SK-N-SH treated with all-trans-retinoic acid at 6 μM for 48 hours (cell line): ENCODE data around the gene TMEM139.

Experiments used
- GLIS3 ChIP-seq: fragments of 250-450 bp; sonication (Bioruptor Pico); IDR thresholded peaks from 2 replicates; pipeline ENCODE4 v1.5.0; 2020; ENCODE audit warnings: mild to moderate bottlenecking, moderate library complexity
- OSR1 ChIP-seq: fragments of 250-450 bp; sonication (Bioruptor Pico); IDR thresholded peaks from 2 replicates; pipeline ENCODE4 v1.8.0; 2022; ENCODE audit warnings: moderate library complexity, mild to moderate bottlenecking, inconsistent platforms
- PPARA ChIP-seq: fragments of 250-450 bp; sonication (Bioruptor Pico); IDR thresholded peaks from 2 replicates; pipeline ENCODE4 v1.5.0; 2020; ENCODE audit warnings: mild to moderate bottlenecking, borderline replicate concordance
- SNAI2 ChIP-seq: fragments of 250-450 bp; sonication (Bioruptor Pico); IDR thresholded peaks from 2 replicates; pipeline ENCODE4 v1.5.0; 2020; ENCODE audit warnings: mild to moderate bottlenecking, moderate library complexity
- ZFP3 ChIP-seq: fragments of 250-450 bp; sonication (Bioruptor Pico); IDR thresholded peaks from 2 replicates; pipeline ENCODE4 v1.5.0; 2020; ENCODE audit warnings: mild to moderate bottlenecking, moderate library complexity
- TF ChIP-seq, protein P1 (sequence below): fragments of 250-450 bp; sonication (Bioruptor Pico); IDR thresholded peaks from 2 replicates; pipeline ENCODE4 v1.8.0; 2020; ENCODE audit warnings: mild to moderate bottlenecking, moderate library complexity, borderline replicate concordance
- TF ChIP-seq, protein P2 (sequence below): fragments of 250-450 bp; sonication (Bioruptor Pico); IDR thresholded peaks from 2 replicates; pipeline ENCODE4 v1.8.0; 2021; ENCODE audit warnings: low read depth, mild to moderate bottlenecking, moderate library complexity, borderline replicate concordance

DNA sequence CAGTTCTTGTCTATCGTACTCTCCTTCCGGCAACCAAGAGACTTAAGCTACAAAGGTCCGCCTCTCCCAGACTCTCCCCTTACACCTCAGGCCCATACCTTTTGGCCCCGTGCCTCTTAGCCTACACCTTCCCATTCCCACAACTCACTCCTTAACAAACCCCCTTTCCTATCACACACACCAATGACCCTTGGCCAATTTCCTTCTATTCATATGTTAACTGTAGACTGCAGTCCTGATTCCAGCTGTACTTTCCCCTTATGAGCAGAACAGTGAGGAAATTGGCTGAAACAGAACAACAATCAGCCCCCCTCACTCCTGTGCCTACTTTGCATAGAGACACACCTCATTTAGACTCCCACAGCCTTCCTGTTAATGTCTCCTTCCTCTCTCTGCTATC lies 1.4 kb upstream of the TMEM139 start:
- TF ChIP-seq, protein P1, sequence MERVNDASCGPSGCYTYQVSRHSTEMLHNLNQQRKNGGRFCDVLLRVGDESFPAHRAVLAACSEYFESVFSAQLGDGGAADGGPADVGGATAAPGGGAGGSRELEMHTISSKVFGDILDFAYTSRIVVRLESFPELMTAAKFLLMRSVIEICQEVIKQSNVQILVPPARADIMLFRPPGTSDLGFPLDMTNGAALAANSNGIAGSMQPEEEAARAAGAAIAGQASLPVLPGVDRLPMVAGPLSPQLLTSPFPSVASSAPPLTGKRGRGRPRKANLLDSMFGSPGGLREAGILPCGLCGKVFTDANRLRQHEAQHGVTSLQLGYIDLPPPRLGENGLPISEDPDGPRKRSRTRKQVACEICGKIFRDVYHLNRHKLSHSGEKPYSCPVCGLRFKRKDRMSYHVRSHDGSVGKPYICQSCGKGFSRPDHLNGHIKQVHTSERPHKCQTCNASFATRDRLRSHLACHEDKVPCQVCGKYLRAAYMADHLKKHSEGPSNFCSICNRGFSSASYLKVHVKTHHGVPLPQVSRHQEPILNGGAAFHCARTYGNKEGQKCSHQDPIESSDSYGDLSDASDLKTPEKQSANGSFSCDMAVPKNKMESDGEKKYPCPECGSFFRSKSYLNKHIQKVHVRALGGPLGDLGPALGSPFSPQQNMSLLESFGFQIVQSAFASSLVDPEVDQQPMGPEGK = no peak
- TF ChIP-seq, protein P2, sequence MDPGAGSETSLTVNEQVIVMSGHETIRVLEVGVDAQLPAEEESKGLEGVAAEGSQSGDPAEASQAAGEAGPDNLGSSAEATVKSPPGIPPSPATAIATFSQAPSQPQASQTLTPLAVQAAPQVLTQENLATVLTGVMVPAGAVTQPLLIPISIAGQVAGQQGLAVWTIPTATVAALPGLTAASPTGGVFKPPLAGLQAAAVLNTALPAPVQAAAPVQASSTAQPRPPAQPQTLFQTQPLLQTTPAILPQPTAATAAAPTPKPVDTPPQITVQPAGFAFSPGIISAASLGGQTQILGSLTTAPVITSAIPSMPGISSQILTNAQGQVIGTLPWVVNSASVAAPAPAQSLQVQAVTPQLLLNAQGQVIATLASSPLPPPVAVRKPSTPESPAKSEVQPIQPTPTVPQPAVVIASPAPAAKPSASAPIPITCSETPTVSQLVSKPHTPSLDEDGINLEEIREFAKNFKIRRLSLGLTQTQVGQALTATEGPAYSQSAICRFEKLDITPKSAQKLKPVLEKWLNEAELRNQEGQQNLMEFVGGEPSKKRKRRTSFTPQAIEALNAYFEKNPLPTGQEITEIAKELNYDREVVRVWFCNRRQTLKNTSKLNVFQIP (CRISPR knock-in tag) = no peak
- TF ChIP-seq OSR1 (no peak), GLIS3 (CRISPR knock-in tag) (no peak), SNAI2 (CRISPR knock-in tag) (no peak), PPARA (CRISPR knock-in tag) (no peak), ZFP3 (CRISPR knock-in tag) (no peak)
